HG03565 (cell line): Measurements from ENCODE around the gene INSR.
"Not testable (repeated sequence)": the region's sequence is repeated elsewhere in the genome, so short reads cannot be mapped to it uniquely, and the experiment has no call there.

ENCODE experiments used
- ATAC-seq: cut with Tn5 transposase; IDR thresholded peaks from one replicate; pipeline ENCODE4 v1.9.1; 2021; ENCODE audit warnings: mild to moderate bottlenecking, moderate library complexity; ENCODE audit not compliant: unreplicated experiment

Gene INSR

DNA sequence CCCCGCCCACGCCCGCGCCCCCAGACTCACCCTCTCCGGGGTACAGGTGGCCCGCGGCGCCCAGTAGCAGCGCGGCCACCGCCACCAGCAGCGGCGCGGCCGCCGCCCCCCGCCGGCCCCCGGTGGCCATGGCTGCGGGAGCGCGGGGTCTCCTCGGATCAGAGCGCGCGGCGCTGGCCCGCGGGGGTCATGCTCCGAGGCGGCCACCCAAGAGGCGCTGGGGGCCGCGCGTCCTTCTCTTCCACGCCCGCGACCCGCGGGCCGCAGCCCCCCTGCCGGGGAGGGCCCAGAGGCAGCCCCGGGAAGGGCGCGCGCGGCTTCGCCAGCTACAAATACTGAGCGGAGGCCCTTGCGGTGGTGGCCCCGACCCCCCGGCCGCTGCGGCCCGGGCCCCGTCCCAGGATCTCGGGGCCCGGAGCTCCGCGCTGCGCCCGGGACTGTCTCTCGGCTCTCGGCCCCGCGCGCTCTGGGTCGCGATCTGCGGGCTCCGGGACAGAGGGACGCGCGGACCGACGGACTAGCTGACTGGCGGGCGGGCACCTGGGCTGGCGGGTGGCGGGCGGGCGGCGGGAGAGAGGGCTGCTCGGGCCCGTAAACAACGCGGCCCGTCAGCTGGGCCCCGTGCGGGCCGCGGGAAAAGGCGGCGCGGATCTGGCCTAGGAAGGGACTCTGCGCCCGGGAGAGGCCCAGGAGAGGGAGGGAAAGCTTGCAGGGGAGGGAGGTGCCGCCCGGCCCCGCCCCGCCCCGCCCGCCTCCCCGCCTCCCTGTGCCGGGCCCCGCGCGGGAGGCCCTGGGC is at the start of gene INSR:
Gene INSR, minus strand, starts transcription at position 653 of the 796 bp plus-strand sequence. Its CDS starts 523 bp downstream, at position 130.
- ATAC-seq: peak; percentile 53

DNA sequence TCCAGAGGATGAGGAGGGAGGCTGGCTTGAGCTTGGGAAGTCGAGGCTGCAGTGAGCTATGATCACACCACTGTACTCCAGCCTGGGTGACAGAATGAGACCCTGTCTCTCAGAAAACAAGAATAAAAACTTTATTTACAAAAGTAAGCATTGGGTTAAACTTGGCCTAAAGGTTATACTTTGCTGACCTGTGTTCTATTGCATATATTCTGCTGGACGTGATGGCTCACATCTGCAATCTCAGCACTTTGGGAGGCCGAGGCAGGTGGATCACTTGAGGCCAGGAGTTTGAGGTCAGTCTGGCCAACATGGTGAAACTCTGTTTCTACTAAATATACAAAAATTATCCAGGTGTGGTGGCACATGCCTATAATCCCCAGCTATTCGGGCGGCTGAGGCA is 47.9 kb upstream of the INSR start:
- no peak for ATAC-seq

DNA sequence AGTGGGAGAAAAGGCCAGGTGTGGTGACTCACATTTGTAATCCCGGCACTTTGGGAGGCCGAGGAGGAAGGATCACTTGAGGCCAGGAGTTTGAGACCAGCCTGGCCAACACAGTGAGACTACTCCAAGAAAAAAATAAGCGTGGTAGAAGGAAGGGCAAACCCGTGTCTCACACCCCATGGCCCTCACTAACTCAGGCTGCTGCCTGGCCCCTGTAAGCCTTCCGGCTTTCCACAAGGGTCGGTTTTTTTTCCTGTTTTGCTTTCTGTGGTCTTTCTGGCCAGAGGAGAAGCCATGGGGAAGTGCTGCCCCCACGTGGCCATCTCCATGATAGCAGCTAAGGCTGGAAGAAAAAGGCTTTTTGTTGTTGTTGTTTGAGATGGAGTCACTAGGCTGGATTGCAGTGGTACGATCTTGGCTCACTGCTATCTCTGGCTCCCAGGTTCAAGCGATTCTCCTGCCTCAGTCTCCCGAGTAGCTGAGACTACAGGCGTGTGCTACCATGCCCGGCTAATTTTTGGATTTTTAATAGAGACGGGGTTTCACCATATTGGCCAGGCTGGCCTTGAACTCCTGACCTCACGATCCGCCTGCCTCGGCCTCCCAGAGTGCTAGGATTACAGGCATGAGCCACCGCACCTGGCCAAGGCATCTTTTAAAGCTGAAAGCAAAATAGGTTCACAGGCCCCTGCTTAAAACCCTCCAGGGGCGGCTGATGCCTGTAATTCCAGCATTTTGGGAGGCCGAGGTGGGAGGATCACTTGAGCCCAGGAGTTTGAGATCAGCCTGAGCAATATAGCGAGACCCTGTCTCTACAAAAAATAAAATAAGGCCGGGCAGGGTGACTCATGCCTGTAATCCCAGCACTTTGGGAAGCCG is 47.0 kb upstream of the INSR start:
- ATAC-seq: no peak

DNA sequence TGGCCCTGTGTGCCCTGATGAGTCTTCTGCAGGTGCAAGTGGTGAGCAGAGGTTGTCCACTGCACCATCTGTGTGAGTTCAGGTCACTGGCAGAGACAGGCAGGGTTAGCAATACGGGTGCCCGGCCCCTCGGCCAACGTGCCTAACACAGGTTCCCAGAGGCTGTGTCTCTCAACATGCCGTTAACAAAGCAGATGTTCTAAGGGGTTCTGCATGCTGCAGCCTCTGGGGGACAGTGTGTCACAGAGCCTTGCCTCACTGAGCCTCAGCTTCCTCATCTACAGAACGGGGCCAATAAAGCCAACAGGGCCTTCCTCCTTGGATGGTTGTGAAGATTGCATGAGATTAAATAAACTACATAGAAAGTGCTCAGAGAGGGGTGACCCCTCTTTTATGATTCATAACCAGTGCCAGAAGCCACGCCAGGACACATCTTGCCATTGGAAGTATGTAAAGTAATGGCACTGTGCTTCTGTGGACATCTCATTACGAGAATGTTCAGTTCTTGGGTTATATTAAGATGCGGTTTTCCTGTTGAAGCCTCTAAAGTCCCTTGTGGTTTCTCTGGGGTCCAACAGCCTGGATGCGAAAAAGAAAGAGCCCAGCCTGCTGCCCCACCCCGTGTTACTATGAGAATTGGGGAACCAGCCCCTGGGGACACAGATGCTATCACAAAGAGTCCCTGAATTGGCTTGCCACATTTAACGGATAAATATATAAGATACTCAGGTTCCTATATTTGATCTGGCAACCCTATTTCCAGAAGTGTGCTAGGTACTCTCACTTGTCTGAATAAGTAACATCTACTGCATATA is 43.4 kb upstream of the INSR start:
- ATAC-seq: peak; percentile 50

DNA sequence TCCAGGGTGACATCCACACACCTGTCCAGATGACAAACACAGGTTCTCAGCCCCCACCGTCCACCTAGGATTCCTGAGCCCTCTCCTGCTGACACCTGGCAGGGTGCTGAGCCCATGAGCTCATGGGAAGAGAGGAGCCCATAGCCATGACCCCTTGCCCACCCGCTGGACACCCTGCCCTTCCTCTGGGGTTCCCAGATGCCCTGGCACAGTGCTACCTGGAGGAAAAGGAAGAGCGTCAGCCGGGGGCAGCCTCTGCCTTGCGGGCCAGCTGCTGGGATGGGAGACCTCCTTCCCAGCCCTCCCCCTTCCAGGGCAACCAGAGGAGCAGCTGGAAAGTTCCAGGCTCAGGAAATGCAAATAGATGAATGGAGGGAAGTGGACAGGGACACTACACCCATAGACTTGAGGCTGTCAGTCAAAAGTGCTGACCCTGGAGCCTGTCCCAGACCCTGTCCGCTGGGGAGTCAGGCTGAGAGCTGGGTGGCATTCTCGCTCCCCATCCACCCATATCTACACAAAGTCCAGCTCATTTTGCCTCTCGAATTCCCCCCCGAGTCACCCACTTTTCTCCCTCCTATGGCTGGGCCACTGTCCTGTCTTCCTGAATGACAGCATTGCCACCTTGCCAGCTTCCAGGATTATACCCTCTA is 42.2 kb upstream of the INSR start:
- no peak for ATAC-seq

DNA sequence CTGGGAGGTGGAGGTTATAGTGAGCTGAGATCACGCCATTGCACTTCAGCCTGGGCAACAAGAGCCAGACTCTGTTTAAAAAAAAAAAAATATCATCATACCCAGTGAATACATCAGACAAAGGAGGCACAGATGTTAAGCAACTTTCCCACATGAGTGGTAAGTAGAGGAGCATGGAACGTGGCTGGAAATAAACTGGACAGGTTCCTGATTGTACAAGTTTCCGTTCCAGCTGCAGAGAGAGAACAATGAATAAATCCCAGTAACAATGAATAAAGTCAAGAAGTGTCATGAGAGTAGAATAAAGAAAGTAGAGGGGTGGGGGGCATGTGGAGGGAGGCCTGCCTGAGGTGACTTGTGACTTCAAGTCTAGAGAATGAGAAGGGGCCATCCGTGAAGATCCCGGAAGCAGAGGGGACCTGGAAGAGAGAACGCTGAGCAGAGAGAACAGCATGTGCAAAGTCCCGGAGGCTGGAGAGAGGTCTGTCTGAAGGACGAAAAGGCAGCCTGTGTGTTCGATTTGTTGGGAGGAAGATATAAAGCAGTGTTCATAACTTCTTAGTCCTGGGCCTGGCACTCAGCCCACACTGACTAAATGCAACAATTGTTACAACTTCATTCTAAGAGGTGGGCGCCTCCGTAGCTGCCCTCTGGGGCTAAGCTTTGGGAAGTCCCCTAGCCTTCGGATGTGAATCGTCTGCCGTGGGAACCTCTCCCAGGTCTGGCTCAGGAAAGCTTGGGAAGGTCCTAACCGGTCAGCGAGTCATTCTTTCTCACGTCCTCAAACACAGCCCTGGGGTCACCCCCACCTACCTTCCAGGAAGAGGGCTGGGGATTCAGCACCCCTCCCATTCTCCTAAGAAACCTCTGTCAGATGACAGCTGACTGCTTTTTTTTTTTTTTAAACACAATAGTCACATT is 39.2 kb upstream of the INSR start:
- no peak for ATAC-seq

DNA sequence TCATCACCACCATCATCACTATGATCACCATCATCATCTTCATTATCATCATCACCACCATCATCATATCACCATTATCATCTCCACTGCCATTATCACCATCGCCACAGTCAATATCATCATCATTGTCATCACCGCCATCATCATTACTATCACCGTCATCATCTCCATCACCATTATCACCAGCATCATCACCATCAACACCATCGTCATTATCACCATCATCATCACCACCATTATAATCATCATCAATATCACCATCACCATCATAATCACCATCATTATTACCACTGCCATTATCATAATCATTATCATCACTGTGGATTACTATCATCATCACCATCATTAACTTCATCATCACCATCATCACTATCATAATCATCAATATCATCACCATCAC is 37.2 kb upstream of the INSR start:
- no peak for ATAC-seq

DNA sequence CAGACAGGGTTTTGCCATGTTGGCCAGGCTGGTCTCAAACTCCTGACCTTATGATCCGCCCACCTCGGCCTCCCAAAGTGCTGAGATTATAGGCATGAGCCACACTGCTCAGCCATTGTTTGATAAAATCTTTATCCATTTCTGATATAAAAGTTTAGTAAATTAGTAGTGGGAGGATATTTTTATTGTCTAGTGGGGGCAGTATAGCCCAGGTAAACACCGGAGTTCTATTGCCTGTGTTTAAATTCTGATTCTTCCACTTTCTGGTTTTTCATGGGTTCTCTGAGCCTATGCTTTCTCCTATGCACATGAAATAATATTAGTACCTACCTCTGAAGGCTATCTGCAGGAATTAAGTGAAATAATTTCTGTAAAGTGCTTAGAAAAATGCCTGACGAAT is 34.4 kb upstream of the INSR start:
- no peak for ATAC-seq

DNA sequence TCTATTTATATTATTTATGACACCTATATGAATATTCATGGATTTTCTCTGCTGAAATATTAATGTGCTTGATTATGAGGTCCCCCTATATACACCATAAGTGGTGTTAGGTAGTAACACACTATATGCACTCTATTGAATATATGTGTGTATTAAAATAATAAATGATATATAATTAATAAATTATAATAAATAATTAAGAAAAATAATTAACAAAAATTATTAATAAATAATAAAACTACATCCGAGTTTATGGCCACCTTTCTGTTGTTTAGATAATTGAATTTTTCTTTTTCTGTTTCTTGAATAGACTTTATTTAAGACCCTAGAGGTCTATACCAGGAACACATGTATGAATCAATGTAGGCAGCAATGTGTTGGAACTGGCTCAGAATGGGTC is 33.6 kb upstream of the INSR start:
- no peak for ATAC-seq

DNA sequence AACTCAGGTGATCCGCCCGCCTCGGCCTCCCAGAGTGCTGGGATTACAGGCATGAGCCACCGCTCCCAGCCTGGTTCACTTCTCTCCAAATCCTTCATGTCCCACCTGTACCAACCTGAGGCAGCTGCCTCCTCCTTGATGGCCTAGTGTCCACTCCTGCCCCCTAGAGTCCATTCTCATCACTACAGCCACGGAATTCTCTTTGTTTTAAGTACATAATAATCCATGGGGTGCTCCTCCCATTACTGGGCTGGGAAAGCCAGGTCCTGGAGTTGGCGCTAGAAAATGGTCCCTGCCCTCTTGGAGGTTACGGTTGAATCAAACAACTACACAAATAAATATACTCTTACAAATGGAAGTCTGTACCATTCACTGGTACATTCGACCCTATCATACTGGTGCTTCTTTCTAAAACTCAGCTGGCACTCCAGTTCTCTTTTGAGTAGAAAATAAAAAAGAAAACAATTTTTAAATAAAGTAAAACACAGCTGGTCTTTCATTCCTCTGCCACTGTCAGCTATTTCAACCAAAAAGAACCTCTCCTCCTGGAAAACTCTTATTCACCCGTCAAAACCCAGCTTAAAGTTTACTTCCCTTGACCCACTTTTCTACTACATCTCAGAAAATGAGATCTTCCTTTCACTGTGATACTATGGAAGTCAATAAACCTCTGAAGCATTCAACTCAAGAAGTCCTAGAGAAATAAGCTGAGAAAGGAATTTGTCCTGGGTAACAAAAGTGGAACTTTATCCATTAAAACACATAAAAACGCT is 32.1 kb upstream of the INSR start:
- ATAC-seq: no peak

DNA sequence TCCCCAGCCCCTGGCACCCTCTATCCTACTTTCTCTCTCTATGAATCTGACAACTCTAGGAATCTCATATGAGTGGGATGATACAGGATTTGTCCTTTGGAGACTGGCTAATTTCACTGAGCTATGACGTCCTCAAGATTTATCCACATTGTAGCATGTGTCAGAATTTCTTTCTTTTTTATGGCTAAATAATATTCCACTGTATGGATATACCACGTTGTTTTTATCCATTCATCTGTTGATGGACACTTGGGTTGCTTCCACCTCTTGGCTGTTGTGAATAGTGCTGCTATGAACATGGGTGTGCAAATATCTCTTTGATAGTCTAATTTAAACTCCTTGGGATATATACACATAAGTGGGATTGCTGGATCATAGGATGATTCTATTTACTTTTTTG is 24.0 kb upstream of the INSR start:
- no peak for ATAC-seq

DNA sequence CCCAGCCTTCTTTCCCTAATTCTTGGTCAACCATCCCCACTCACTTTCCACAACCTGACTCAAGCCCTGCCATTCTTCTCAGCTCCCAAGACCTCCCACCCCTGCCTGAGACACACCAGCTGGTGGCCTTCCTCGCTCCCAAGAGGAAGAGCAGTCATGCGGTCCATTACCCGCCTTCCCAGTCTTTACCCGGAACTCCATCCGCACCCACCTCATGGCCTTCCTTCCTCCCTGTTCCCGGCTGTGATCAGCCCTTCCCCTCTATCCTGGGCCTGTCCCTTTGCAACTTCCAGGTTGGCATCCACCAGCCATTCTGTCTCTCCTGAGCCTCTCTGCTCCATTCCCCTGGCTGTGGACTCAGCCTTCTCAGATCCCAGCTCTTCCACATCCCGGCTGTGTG is 18.6 kb upstream of the INSR start:
- ATAC-seq: no peak

DNA sequence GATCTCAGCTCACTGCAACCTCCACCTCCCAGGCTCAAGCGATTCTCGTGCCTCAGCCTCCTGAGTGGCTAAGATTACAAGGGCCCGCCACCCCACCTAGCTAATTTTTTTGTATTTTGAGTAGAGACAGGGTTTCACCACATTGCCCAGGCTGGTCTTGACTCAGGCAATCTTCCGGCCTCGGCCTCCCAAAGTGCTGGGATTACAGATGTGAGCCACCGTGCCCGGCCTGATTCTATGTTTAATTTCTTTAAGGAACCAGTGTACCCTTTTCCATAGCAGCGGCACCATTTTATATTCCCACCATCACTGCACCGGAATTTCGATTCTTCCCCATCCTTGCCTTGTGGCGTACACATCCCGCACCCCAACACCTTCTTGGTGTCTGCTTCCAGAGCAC is 17.7 kb upstream of the INSR start:
- no peak for ATAC-seq

DNA sequence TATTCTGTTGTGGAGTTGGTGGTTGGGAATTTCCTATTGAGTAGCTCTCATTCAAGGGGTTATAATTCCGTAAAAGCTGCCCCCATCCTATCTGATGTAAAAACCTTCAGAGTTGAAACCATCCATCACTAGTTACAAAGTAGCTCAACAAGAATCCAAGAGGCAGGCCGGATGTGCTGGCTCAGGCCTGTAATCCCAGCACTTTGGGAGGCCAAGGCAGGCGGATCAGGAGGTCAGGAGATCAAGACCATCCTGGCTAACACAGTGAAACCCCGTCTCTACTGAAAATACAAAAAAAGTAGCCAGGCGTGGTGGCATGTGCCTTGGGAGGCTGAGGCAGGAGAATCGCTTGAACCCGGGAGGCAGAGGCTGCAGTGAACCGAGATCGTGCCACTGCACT is 14.1 kb upstream of the INSR start:
- not testable (repeated sequence) for ATAC-seq

DNA sequence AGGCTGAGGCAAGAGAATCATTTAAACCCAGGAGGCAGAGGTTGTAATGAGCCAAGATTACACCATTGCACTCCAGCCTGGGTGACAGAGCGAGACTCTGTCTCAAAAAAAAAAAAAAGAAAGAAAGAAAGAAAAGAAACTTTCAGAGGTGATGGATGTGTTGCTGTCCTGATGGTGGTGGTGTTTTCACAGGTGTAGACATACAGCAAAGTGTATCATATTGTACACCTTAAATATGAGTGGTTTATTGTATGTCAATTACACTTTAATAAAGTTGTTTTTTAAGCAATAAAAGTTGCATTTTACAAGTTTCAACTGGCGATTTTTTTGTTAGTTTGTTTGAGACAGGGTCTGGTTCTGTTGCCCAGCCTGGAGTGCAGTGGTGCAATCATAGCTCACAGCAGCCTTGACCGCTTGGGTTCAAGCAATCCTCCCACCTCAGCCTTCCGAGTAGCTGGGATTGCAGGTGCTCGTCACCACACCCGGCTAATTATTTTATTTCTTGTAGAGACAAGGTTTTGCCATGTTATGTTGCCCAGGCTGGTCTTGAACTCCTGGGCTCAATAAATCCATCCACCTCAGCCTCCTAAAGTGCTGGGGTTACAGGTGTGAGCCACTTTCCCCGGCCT is 13.5 kb upstream of the INSR start:
- ATAC-seq: no peak

DNA sequence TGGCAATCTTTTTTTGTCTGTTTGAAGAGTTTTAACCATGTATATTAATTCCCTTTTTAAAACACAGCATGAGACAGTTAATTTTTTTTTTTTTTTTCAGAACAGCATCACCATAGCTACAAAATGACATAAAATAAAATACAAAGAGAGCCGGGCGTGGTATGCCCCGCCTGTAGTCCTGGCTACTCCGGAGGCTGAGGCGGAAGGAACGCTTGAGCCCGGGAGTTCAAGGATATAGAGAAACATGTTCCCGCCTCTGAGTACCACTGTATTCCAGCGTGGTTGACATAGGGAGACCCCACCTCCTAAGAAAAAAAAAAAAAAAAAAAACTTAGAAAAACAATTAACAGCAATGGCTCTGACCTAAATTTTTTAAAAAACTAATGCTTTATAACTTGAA is 10.0 kb upstream of the INSR start:
- no peak for ATAC-seq

DNA sequence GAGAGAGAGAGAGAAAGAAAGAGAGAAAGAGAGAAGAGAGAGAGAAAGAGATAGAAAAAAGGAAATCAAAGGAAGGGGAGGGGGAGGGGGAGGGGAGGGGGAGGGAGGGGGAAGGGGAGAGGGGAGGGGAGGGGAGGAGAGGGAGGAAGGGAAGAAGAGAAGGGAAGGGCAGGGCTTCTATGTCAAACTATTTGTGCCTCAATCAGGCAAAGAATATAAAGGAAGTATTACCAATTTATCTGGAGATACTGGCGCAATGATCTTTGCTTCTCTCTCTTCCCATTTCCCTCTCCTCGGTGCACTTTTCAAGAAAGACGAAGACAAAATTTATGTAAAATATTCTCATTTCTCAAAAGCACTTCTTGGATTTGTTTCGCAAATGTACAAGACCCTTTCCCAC is 9.3 kb upstream of the INSR start:
- ATAC-seq: no peak

DNA sequence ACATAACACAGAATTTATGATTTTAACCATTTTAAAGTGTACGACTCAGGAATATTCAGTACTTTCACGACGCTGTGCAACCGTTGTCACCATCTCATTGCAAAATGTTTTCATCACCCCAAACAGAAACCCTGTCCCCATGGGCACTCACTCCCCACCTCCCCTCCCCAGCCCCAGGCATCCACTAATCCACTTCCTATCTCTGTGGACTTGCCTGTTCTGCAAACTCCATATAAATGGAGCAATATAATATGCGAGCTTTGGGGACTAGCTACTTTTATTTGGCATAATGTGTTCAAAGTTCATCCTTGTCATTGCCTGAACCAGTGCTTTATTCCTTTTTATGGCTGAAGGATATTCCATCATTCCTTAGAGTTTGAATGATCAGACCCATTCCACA is 7.3 kb upstream of the INSR start:
- ATAC-seq: no peak

DNA sequence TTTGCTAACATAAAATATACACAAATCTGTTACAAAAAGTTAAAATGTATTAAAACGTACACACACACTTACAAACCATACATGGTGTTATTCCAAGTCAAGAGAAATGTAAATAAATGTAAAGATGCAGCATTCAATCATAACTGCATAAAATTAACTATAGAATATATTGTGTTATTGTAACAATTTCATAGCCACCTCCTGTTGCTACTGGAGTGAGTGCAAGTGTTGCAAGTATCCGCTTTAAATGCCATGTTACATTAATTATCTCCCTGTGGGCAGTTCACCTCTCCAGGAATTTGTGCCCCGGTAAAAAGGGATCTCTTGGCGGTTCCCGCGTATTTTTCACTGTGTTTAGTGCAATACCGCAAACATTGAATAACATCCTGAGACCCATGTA is 3.5 kb upstream of the INSR start:
- ATAC-seq: no peak
